WI38 (cell line): ENCODE data around the gene CAND2.
"Not testable (repeated sequence)": the region's sequence is repeated elsewhere in the genome, so short reads cannot be mapped to it uniquely, and the experiment has no call there.

Experiments used
- H3K4me3 ChIP-seq: 2 replicates; pipeline ENCODE4 v1.5.1; 2011; ENCODE audit warnings: low read depth, mild to moderate bottlenecking, control low read depth, low read length
- TF ChIP-seq, protein P1 (sequence below): IDR thresholded peaks from 2 replicates; pipeline ENCODE4 v1.5.1; 2012; ENCODE audit warnings: low read depth, mild to moderate bottlenecking, control low read depth, low read length

CAND2 gene

DNA sequence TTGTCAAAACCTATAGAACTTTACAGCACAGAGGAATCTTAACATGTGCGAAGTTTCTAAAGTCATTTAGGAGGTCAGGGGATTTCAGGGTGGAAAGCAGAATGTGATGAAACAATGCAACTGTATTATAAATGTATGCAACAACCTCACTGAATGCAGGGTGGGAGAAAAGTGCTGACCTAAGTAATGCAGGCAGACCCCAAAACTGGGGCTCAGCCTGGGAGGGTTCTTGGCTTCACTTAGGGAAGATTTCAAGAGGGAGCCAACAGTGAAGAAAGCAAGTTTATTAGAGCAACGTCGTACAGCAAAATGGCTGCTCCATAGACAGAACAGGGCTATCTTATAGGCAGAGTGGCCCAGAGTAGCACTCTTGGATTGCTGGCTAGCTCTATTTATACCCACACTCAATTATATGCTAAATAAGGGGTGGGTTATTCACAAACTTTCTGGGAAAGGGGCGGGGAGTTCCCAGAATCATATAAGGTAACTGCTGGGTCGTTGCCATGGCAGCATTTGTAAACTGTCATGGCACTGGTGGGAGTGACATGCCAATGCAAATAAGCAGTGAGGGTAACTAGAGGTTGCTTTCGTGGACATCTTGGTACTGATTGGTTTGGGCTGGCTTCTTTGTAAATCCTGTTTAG is 14.2 kb upstream of the CAND2 start:
- no peak overlapping the region for H3K4me3 ChIP-seq
- TF ChIP-seq, protein P1, sequence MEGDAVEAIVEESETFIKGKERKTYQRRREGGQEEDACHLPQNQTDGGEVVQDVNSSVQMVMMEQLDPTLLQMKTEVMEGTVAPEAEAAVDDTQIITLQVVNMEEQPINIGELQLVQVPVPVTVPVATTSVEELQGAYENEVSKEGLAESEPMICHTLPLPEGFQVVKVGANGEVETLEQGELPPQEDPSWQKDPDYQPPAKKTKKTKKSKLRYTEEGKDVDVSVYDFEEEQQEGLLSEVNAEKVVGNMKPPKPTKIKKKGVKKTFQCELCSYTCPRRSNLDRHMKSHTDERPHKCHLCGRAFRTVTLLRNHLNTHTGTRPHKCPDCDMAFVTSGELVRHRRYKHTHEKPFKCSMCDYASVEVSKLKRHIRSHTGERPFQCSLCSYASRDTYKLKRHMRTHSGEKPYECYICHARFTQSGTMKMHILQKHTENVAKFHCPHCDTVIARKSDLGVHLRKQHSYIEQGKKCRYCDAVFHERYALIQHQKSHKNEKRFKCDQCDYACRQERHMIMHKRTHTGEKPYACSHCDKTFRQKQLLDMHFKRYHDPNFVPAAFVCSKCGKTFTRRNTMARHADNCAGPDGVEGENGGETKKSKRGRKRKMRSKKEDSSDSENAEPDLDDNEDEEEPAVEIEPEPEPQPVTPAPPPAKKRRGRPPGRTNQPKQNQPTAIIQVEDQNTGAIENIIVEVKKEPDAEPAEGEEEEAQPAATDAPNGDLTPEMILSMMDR: no peak

DNA sequence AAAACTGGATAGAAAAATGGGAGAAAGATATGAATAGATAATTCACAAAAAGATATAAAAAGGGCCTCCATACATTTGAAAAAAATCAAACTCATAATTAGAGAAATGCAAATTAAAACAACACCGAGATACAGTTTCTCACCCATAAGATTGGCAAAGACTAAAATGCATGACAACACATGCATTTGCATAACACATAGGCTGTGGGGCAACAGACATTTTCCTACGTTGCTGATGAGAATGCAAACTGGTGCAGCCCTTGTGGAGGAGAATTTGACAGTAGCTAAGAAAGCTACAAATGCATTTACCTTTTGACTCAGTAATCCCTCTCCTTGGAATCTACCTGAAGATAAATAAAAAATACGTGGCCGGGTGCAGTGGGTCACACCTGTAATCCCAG is 11.4 kb upstream of the CAND2 start:
- H3K4me3 ChIP-seq: no peak overlapping the region
- TF ChIP-seq, protein P1: no peak

DNA sequence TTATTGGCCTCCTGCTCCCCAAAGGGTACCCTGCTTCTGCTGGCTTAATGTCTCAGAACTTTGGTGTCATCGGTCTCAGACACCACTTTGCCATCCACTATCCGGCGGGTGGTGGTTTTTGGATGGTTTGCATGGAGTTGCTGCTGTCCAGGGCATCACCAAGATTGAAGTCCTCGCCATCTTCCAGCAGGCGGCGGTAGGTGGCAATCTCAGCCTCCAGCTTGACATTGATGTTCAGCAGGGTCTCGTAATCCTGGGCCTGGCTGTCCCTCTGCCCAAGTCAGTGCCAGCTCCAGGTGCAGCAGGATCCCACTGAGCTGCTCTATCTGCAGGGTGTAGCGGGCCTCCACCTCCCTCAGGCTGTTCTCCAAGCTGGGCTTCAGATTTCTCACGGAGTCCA is 9.1 kb upstream of the CAND2 start:
- TF ChIP-seq, protein P1: 0 out of 2 replicates have a peak, but pooled peaks have one; percentile 23
- H3K4me3 ChIP-seq: not testable (repeated sequence)

DNA sequence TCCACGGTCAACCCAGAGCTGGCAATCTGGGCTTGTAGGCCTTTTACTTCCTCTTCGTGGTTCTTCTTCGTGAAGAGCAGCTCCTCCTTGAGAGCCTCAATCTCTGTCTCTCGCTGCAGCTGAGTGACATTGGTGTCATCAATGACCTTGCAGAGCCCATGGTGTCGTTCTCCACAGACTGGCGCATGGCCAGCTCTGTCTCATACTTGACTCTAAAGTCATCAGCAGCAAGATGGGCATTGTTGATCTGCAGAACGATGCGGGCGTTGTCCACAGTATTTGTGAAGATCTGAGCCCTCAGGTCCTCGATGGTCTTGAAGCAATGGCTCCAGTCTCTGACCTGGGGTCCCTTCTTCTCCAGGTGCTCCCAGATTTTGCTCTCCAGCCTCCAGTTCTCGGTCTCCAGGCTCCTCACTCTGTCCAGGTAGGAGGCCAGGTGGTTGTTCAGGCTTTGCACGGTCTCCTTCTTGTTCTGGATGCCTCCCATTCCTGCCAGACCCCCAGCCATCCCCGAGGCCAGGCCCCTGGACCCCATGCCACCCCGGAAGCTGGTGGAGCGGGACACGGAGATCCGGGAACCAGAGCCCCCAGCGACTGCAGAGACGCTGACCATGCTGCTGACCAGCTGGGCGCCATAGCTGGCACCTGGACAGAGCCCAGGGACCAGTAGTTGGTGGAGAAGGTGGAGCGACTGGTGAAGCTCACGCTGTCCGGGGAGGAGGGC is 8.4 kb upstream of the CAND2 start:
- H3K4me3 ChIP-seq: not testable (repeated sequence)

DNA sequence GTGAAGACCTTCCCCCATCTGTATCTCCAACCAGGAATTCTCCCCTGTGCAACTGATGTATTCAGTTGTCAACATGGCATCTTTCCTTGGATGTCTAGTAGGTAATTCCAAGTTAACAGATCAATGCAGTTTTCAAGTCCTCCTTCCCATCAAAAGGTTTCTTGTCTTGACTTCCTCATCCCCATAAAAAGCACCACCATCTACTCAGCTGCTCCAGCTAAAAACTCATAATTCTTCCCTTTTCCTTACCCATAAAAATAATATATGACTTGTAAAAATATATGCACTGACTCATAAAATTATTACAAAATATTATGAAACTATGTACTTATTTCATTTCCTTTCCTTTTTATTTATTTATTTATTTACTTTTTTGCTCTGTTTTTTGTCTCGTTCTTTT is 5.0 kb upstream of the CAND2 start:
- TF ChIP-seq, protein P1: no peak
- H3K4me3 ChIP-seq: no peak overlapping the region

DNA sequence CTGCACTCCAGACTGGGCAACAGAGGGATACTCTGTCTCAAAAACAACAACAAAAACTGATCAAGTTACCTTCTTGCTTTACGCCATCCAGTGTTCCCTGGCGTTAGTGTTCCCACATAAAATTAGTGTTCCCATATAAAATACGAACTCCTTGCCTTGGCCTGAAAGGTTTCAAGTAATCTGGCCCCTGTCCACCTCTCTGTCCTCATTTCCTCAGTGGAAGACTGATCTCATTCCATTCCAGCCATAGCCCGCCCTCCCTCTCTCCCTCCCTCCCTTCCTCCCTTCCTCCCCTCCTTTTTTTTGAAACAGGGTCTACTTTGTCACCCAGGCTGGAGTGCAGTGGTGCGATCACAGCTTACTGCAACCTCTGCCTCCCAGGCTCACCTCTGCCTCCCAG is 2.8 kb upstream of the CAND2 start:
- H3K4me3 ChIP-seq: no peak overlapping the region
- TF ChIP-seq, protein P1: no peak

DNA sequence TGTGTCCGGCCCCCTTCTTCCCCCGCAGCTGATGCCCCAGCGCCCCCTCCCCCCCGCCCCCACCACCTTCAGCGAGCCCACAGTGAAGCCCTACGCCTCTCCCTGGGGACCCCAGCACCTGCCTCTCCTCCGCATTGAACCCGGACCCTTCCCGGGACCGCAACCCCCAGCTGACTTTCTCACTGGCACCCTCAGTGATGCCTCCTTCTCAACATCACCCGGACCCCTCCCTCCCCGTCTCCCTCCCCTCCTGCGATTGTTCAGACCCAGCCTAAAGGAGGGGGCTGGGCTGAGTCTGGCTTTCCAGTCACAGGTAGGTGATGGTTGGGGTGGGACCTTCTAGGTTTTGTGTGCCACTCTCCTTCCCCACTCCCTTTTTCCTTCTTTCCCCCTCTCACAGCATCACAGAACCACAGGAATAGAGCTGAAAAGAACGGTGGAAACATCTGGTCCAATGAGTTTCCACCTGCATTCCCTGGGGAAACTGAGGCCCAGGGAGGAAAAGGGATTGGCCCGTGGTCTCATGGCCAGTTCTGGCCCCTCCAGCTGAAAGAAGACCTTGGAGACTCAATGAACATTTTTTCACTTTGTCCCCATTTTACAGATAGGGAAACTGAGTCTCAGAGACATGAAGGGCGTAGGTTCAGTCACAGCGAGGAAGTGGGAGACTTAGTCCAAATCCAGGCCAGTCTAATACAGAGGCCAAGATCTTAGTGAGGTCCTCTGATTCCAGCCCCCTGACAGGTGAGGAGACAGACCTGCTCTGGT is 828 bp downstream of the CAND2 start:
- no peak overlapping the region for H3K4me3 ChIP-seq
- TF ChIP-seq, protein P1: no peak
